ENCODE data around the gene CENPN.

DNA sequence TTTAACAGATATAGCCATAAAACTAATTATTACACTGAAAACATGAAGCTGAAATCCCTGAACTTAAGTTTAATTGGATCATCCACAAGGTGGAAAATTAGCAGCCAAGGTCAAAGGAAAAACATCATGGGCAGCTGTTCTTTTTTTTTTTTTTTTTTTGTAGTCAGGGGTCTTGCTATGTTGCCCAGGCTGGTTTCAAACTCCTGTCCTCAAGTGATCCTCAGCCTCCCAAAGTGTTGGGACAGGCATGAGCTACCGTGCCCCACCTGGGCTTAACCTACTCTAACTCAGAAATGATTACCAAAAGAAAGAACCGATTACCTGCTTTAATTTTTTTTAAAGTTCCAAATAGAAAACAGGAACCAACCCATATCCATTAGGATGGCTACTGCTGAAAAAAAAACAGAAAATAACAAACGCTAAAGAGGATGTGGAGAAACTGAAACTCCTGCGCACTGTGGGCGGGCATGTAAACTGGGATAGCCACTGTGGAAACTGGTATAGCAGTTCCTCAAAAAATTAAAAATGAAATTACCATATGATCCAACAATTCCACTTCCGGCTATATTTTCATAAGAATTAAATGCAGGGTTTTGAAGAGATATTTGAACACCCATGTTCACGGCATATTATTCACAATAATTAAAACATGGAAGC lies 8.9 kb upstream of the CENPN start:
- TF ChIP-seq, protein P1, sequence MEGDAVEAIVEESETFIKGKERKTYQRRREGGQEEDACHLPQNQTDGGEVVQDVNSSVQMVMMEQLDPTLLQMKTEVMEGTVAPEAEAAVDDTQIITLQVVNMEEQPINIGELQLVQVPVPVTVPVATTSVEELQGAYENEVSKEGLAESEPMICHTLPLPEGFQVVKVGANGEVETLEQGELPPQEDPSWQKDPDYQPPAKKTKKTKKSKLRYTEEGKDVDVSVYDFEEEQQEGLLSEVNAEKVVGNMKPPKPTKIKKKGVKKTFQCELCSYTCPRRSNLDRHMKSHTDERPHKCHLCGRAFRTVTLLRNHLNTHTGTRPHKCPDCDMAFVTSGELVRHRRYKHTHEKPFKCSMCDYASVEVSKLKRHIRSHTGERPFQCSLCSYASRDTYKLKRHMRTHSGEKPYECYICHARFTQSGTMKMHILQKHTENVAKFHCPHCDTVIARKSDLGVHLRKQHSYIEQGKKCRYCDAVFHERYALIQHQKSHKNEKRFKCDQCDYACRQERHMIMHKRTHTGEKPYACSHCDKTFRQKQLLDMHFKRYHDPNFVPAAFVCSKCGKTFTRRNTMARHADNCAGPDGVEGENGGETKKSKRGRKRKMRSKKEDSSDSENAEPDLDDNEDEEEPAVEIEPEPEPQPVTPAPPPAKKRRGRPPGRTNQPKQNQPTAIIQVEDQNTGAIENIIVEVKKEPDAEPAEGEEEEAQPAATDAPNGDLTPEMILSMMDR (IDR thresholded peaks at IDR 0.05), result no peak
- no peak for TF ChIP-seq POLR2A (IDR thresholded peaks at IDR 0.05)

All from tibial nerve (tissue), 3 donors.